Activated naive CD4-positive, alpha-beta T cell treated with anti-CD3 and anti-CD28 coated beads for 36 hours (primary cell): ENCODE data around the gene CBFA2T2. TPM values are rescaled to one million over a fixed set of nuclear protein-coding genes. Genes with fewer than 3 reads are reported as not detected.

ENCODE experiments used
- CTCF ChIA-PET: fragments of 350-600 bp; sonication (Branson Sonifier 250); formaldehyde crosslinking; loops from one replicate; lab custom pipeline; 2021; ENCODE audit warnings: antibody characterized with exemption; lab: Charles Lee
- DNase-seq: peaks from one replicate; pipeline ENCODE4 v3.0.0-alpha.2; 2020
- H3K27ac Mint-ChIP-seq: one replicate; pipeline ENCODE4 v1.8.0; 2021; ENCODE audit warnings: mild to moderate bottlenecking, mixed read lengths
- H3K27me3 Mint-ChIP-seq: one replicate; pipeline ENCODE4 v1.8.0; 2021; ENCODE audit warnings: low read depth, mixed read lengths
- H3K36me3 Mint-ChIP-seq: one replicate; pipeline ENCODE4 v1.8.0; 2021; ENCODE audit warnings: low read depth, mixed read lengths
- H3K4me1 Mint-ChIP-seq: one replicate; pipeline ENCODE4 v1.8.0; 2021; ENCODE audit warnings: low read depth, mixed read lengths
- H3K4me3 Mint-ChIP-seq: one replicate; pipeline ENCODE4 v1.8.0; 2021; ENCODE audit warnings: mild to moderate bottlenecking, moderate library complexity, mixed read lengths
- H3K9me3 Mint-ChIP-seq: one replicate; pipeline ENCODE4 v1.8.0; 2021; ENCODE audit warnings: mixed read lengths
- intact Hi-C: fragments of 100-400 bp; cut with micrococcal nuclease; formaldehyde crosslinking; loops from one replicate; pipeline ENCODE4 v1.15.1; 2023
- total RNA-seq, 2 experiments: library from RNA; stranded (reverse); gene quantifications; one replicate each; pipeline ENCODE4 v1.2.3, GENCODE V29; 2021

CBFA2T2 gene
- total RNA-seq, 2 experiments from 2014 or later: 11.1 to 11.4 TPM

DNA sequence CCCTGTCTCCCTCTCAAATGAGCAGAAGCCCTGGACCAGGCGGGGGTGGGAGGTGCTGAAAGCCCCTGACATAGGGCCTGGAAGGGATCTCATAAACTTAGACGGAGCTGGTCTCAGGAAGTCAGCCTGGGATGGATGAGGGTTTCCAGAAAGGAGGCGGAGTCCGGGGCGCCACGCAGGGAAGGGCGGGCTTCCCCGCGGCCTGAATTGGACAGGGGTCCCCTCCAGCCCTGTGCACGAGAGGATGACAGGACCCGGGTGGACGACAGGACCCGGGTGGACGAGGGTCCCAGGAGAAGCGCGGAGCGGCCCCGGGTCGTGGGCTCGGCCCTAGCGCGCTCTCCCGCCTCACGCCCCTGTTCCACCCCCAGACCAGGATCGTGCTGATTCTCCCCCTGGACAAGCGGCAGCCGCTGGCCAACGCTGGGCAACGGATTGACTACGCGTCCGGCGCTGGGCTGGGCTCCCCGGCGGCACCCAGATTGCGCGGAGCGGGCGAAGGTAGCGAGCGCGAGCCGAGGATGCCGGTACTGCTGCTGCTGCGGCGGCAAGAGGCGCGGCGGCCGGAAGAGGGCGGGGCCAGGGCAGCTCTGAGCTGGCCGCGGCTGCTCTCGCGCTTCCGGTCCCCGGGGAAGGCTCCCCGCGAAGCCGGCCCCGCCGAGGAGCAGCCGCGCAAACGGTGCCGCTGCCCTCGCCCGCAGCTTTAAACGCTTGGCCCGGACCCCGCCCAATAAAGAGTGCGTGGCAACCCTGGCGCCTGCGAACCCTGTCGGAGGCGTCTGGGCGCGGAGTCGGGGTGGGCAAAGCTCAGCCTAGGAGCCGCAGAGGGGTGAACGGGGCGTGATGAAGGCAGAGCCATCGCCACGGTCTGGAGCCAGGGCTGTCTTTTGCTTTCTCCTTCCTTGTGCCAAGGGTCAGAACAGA lies 173.5 kb downstream of the CBFA2T2 start:
- Mint-ChIP-seq H3K4me1 (peaks cover 28% of the 10 kb centered on the region), H3K4me3 (peak overlapping the region; percentile 82), H3K9me3 (no peaks in the 10 kb centered on the region), H3K27ac (peak overlapping the region; percentile 89), H3K27me3 (no peaks in the 10 kb centered on the region), H3K36me3 (no peaks in the 10 kb centered on the region)
- intact Hi-C loops: loop anchor here (1.0 to 10.0 kb wide), 5 partner anchors 11 to 689 kb away; partner anchors contain the start of genes NECAB3 and PXMP4
- CTCF ChIA-PET: interaction anchor here (0.6 to 2.8 kb wide), 6 partner anchors 10 to 1119 kb away, joined by 3 to 13 read pairs (median 3); partner anchors contain the start of gene CBFA2T2
- DNase-seq: peak; percentile 88

DNA sequence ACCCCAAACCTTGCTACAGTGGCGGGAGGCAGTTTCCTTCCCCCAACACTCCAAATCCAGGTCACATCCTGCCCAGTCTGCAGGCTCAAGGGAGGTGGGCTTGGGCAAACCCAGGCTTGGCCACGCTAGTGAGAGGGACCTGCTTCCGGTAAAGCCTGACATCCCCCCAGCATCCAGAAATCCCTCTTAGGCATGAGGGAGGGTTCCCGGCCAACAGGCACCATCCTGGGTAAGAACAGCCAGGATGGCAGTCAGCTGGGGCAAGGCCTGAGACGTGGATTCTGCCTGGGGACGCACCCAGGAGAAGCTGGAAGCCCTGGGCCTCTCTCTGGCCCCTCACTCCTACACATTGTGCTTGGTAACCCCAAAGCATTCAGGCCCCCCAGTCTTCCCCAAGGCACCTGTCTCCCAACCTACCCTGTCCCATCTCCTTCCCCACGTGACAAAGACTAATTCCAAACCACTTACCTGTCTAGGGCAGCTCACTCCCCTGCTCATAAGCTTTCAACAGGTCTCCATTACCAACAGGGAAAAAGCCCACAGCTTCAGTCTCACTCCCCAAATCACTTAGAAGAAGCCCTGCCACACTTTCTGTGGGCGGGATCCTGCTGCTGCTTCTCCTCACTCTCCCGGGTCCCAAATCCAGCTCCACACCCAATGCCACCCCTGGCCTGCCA lies 174.3 kb downstream of the CBFA2T2 start:
- Mint-ChIP-seq H3K36me3 (no peaks in the 10 kb centered on the region), H3K27ac (peak overlapping the region; percentile 89), H3K27me3 (no peaks in the 10 kb centered on the region), H3K4me3 (peak overlapping the region; percentile 82), H3K4me1 (peaks cover 31% of the 10 kb centered on the region), H3K9me3 (no peaks in the 10 kb centered on the region)
- CTCF ChIA-PET: interaction anchor here (0.6 to 2.8 kb wide), 7 partner anchors 11 to 1356 kb away, joined by 3 to 13 read pairs (median 4); partner anchors contain the start of gene CBFA2T2
- no peak for DNase-seq
- intact Hi-C loops: loop anchor here (10.0 kb wide), 1 partner anchor 689 kb away; no protein-coding TSS in a partner anchor

DNA sequence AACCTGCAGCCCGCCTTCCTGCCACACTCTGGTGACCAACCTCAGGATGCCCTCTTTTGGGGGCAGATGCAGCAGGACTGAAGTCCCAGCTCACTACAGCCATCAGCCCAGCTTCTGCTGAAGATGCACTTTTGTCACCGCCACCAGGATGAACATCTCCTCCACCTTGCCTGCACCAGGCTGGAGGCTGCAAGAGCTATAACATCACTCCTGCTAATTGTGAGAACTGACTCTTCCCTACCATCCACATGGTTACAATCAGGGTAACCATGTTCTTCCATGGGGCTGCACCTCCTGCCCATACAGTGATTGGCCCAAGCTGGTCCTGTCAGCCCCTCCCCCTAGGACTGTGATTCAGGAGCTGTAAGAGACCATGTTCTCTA lies 174.9 kb downstream of the CBFA2T2 start:
- Mint-ChIP-seq H3K36me3 (no peaks in the 10 kb centered on the region), H3K27me3 (no peaks in the 10 kb centered on the region), H3K4me1 (peaks cover 31% of the 10 kb centered on the region), H3K9me3 (no peaks in the 10 kb centered on the region), H3K4me3 (peak overlapping the region; percentile 82), H3K27ac (peak overlapping the region; percentile 79)
- CTCF ChIA-PET: interaction anchor here (0.6 to 2.8 kb wide), 6 partner anchors 11 to 1357 kb away, joined by 3 to 13 read pairs (median 4); no protein-coding TSS in a partner anchor
- peak; percentile 48 for DNase-seq
- intact Hi-C loops: loop anchor here (5.0 to 10.0 kb wide), 4 partner anchors 148 to 690 kb away; partner anchors contain the start of genes CHMP4B, RALY and SNTA1

DNA sequence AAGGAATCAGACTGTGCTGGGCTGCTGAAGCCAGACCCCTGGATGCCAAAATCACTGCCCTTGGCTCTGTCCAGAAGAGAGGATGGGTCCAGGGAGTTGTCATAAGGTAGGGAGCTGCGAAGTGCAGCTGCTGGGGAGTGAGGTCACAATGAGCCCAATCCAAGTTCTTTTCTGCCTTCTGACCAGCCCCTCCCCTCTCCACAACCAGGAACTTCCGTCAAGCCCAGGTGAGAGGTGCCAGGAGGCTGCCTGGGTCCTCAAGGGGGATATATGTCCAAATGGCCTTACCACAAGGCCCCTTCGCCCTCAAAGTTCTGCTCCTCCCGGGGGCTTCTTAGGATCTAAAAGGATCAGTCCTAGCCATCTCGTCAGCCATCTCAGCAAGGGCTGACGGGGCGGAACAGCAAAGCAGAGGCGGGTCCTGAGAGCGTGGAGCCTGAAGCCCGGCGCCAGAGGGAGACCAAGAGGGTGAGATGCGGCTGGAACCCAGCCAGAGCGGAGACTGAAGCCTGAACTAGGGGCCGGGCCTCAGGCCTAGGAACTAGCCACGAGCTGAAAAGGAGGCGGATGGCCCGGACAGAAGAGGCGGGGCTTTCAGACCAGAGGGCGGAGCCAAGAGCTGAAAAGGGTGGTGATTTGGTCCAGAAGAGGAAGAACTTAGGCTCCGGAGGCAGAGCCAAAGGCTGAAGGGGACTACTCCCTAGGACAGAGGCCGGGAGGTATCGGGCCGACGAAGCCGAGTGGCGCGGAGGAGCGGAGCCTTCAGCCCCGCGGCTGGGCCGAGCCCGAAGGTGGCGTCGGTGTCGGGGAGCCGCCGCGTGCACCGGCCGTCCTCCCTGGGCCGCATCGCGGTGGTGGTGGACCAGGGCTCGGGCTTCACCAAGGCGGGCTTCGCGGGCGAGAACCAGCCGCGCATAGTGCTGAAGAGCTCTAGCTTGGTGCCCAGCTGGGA lies 176.7 kb downstream of the CBFA2T2 start, which contains the start of gene ACTL10:
ACTL10 (plus strand) TSS at position 651 of the 952 bp plus-strand sequence. CDS start 555 bp downstream, outside the sequence.
- Mint-ChIP-seq H3K36me3 (no peaks in the 10 kb centered on the region), H3K4me3 (peak within 1 kb of the TSS; percentile 80), H3K27ac (peak within 1 kb of the TSS; percentile 94), H3K27me3 (no peaks in the 10 kb centered on the region), H3K9me3 (no peaks in the 10 kb centered on the region), H3K4me1 (peaks cover 31% of the 10 kb centered on the region)
- peak; percentile 87 for DNase-seq
- intact Hi-C loops: loop anchor here (1.0 to 10.0 kb wide), 7 partner anchors 20 to 692 kb away; partner anchors contain the start of genes CDK5RAP1, CHMP4B, E2F1 and RALY
- CTCF ChIA-PET: interaction anchor here (0.6 to 3.9 kb wide), 15 partner anchors 13 to 264 kb away, joined by 3 to 36 read pairs (median 6); partner anchors contain the start of genes SNTA1 and ZNF341

DNA sequence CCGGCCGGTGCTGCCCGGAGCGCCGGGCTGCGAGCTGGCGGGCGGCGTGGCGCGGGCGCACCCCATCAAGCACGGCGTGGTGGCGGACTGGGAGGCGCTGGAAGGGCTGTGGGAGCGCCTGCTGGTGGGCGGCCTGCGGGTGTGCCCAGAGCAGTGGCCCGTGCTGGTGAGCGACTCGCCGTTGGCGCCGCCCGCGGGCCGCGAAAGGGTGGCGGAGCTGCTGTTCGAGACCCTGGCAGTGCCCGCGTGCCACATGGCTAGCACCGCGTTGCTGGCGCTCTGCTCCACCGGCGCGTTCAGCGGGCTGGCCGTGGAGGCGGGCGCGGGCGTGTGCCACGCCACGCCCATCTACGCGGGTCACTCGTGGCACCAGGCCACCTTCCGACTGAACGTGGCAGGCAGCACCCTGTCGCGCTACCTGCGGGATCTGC lies 177.4 kb downstream of the CBFA2T2 start:
- CTCF ChIA-PET: interaction anchor here (0.6 to 3.9 kb wide), 23 partner anchors 13 to 265 kb away, joined by 3 to 36 read pairs (median 5); partner anchors contain the start of genes SNTA1 and ZNF341
- DNase-seq: peak; percentile 42
- H3K27ac Mint-ChIP-seq: peak overlapping the region; percentile 75
- peaks cover 31% of the 10 kb centered on the region for H3K4me1 Mint-ChIP-seq
- no peaks in the 10 kb centered on the region for H3K27me3 Mint-ChIP-seq
- intact Hi-C loops: loop anchor here (2.0 to 10.0 kb wide), 6 partner anchors 112 to 692 kb away; partner anchors contain the start of genes CDK5RAP1, CHMP4B, RALY and SNTA1
- peak overlapping the region; percentile 80 for H3K4me3 Mint-ChIP-seq
- no peaks in the 10 kb centered on the region for H3K36me3 Mint-ChIP-seq
- no peaks in the 10 kb centered on the region for H3K9me3 Mint-ChIP-seq

DNA sequence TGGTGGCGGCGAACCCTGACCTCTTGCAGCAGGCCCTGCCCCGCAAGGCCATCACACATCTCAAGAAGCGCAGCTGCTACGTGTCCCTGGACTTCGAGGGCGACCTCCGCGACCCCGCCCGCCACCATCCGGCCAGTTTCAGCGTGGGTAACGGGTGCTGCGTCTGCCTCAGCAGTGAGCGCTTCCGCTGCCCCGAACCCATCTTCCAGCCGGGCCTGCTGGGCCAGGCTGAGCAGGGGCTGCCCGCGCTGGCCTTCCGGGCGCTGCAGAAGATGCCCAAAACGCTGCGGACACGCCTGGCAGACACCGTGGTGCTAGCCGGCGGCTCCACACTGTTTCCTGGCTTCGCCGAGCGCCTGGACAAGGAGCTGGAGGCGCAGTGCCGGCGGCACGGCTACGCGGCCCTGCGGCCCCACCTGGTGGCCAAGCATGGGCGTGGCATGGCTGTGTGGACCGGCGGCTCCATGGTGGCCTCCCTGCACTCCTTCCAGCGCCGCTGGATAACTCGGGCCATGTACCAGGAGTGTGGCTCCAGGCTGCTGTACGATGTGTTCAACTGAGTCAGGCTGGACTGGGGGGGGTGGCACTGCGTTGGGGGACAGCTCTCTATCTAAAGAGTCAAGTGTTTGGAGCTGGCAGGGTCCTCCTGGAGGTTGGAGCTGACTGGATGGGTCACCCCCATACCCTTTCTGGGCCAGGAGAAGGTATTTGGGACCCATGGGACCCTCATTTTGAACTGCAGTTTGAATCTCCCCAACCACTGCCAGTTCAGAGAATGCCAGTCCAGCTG lies 178.0 kb downstream of the CBFA2T2 start:
- Mint-ChIP-seq H3K27ac (peak overlapping the region; percentile 75), H3K36me3 (no peaks in the 10 kb centered on the region), H3K4me1 (peaks cover 29% of the 10 kb centered on the region), H3K27me3 (no peaks in the 10 kb centered on the region), H3K9me3 (no peaks in the 10 kb centered on the region), H3K4me3 (peak overlapping the region; percentile 80)
- CTCF ChIA-PET: interaction anchor here (0.6 to 3.9 kb wide), 28 partner anchors 12 to 266 kb away, joined by 3 to 36 read pairs (median 5); partner anchors contain the start of genes SNTA1 and ZNF341
- intact Hi-C loops: loop anchor here (1.0 to 10.0 kb wide), 10 partner anchors 63 to 693 kb away; partner anchors contain the start of genes CDK5RAP1, CHMP4B, RALY and SNTA1
- peak; percentile 80 for DNase-seq

DNA sequence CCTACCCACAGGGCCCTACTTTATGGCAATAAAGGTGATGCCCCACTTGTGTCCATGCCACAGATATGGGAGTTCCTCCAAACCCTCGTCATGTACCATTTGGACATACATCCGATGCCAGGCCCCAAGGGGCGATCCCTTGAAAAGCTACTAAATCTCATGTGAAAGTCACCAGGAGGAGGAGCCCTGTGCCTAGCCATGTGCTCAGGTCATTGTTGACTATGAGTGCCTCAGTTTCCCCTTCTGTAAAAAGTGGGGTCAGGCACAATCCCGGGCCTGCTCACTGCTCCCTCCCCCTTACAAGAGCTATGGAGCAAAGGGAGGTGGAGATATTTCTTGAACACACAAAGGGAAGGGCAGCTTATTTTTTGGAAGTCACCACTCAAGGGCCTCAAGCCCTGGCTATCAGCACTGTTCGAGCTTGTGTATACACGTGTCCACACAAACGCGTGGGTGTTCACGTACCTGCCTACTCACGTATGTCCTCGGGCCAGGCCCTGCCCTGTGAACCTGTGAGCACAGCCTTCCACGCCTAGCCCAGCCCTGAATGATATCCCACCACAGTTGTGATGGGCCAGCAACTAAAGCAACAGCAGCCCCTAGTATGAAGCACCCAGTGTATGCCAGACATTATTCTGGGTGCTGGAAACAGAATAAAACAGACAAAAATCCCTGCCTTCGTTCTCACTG lies 178.7 kb downstream of the CBFA2T2 start:
- CTCF ChIA-PET: interaction anchor here (0.6 to 3.9 kb wide), 27 partner anchors 11 to 311 kb away, joined by 3 to 36 read pairs (median 5); partner anchors contain the start of genes SNTA1 and ZNF341
- peak overlapping the region; percentile 19 for H3K27ac Mint-ChIP-seq

DNA sequence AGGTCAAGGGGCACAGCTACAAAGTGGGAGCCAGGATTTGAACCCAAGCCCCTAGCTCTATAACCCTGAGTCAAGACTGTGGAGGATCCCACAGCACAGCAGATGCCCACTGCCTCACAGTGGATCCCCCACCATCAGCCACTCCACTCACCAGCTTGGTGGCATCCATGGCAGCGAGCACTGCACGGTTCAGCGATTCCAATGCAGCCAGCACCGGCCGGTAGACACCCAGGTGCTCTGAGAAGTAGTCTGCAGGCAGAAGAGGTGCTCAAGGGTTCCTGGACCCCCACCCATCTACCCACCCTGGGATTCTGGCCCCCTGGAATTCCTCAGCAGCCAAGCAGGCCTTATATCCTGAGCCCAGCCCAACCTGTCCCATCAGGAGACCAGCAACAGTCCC lies 179.3 kb downstream of the CBFA2T2 start:
- H3K9me3 Mint-ChIP-seq: no peaks in the 10 kb centered on the region
- no peak for DNase-seq
- CTCF ChIA-PET: interaction anchor here (0.9 to 3.9 kb wide), 7 partner anchors 11 to 212 kb away, joined by 3 to 36 read pairs (median 5); no protein-coding TSS in a partner anchor
- intact Hi-C loops: loop anchor here (5.0 to 10.0 kb wide), 4 partner anchors 143 to 694 kb away; partner anchors contain the start of genes CHMP4B, RALY and SNTA1
- no peaks in the 10 kb centered on the region for H3K36me3 Mint-ChIP-seq
- no peak overlapping the region for H3K4me3 Mint-ChIP-seq
- peaks cover 35% of the 10 kb centered on the region for H3K4me1 Mint-ChIP-seq
- H3K27ac Mint-ChIP-seq: no peak overlapping the region
- no peaks in the 10 kb centered on the region for H3K27me3 Mint-ChIP-seq

More for the DNA sequence above, 178.7 kb downstream of the CBFA2T2 start:
- intact Hi-C loops: loop anchor here (1.0 to 10.0 kb wide), 8 partner anchors 63 to 694 kb away; partner anchors contain the start of genes CHMP4B, RALY, SNTA1 and ZNF341
- Mint-ChIP-seq H3K4me3 (peak overlapping the region; percentile 80), H3K4me1 (peaks cover 34% of the 10 kb centered on the region), H3K9me3 (no peaks in the 10 kb centered on the region), H3K27me3 (no peaks in the 10 kb centered on the region), H3K36me3 (no peaks in the 10 kb centered on the region)
- DNase-seq: no peak

DNA sequence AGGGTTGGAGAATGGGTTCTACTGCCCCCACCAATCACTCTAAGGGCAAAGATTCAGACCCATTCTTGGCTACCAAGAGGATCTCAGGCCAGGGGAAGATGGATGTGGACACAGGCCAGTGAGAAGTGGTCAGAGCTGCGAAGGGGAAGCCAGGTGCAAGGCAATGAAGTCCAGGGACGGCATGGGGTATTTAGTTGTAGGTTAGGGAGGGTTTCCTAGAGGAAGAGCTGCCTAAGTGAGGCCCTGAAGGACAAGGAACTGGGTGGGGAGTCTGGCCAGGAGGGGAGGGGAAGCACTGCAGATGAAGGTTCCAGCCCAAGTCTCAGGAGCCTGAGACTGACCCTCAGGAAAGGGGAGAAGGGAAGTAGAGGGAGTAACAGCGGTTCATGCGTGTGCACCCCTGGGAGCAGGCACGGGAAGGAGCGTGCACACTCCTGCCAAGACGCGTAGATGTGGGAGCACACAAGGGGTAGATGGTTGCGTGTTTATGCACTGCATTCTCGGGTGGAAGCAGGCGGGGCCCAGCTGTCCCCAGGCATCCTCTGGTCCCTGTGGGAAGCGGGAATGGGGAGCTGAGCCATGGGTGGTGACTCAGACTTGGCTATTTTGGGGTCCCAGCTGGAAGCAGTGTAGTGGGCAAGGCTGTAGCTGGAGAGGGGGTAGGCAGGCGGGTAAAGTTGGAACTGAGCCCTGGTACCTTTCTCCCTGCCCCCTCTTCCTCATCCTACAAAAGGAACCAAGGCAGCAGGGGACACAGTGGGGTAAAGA lies 180.2 kb downstream of the CBFA2T2 start:
- no peak overlapping the region for H3K4me3 Mint-ChIP-seq
- no peaks in the 10 kb centered on the region for H3K9me3 Mint-ChIP-seq
- H3K27ac Mint-ChIP-seq: no peak overlapping the region
- no peaks in the 10 kb centered on the region for H3K27me3 Mint-ChIP-seq
- intact Hi-C loops: loop anchor here (5.0 to 10.0 kb wide), 4 partner anchors 142 to 695 kb away; partner anchors contain the start of genes CHMP4B, RALY and SNTA1
- H3K4me1 Mint-ChIP-seq: peaks cover 30% of the 10 kb centered on the region
- CTCF ChIA-PET: interaction anchor here (0.7 to 3.9 kb wide), 3 partner anchors 10 to 213 kb away, joined by 3 to 36 read pairs (median 5); no protein-coding TSS in a partner anchor
- no peak for DNase-seq
- H3K36me3 Mint-ChIP-seq: no peaks in the 10 kb centered on the region
